ENCODE data around the gene DDN.
A peak's percentile ranks its signal among the peaks of the same experiment; 100 is the strongest.

DDN gene

GRCh38 chr12:48980389-48980952 is 18.7 kb downstream of the DDN start:
- DNase-seq = peak in 1 of 2 experiments; percentile 26

DNA sequence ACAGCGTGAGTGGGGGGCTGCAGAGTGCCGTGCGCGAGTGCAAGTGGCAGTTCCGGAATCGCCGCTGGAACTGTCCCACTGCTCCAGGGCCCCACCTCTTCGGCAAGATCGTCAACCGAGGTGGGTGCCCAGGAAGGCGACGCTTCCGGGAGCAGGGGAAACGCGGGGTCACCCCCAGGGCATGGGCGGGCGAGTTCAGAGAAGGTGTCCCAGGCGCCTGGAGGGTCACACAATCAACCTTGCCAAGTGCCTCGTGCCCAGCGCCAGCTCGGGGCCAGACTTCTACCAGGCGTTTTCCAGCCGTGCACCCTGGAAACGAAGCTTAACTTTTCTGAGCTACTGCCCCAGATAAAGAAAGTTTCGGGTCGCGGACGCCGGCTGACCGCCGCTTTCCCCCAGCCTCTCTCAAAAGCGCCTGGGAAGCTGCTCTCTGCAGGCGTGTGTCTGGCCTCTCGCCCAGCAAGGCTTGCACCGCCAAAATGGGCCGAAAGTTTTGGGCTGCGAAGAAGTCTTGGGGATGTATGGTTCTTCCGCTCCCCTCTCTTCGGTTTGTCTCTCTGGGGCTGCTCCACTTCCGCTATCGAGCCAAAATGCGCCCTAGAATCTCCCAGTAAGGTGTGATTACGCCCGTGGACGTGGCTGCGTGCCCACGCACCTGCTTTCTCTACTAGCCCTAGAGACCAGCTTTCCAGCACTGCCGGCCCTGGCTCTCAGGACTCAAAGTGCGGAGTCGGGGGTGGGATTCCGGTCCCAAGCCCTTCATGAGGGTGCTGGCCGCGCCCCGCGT is 19.4 kb downstream of the DDN start:
- DNase-seq = peak in 1 of 2 experiments; percentile 18

DNA sequence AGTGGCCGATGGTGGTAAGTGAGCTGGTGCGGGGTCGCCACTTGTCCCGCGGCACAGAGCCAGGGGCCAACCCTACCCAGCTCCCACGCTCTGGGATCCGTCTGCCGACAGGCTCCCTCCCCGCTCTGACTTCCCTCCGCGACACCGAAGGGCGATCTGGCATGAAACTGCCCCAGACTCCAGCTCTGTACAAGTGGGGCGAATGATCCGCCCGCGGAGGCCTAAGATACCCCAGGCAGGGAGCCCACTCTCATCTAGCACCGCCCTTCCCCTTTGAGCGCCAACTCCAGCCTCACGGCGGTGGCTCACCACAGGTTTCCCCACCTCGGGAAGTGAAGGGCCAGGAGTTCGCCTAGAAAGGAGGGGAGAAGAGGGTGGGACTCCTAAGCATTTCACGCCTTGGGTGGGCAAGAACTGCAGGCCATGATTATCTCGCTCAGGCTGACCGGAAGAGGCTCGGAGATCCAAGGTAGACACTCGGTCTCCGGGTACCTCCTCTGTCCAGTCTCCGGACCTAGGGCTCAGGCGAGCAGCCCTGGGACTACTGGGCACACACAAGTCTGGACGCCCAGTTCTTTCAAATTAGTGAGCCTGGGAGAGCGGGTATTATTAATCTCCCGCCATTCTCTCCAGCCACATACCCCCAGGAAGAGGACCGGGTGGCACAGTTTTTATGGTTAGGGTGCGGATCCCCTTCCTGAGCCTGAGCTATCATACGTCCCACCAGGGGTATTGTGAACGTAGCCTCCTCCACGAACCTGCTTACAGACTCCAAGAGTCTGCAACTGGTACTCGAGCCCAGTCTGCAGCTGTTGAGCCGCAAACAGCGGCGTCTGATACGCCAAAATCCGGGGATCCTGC is 20.2 kb downstream of the DDN start:
- no peak for DNase-seq

DNA sequence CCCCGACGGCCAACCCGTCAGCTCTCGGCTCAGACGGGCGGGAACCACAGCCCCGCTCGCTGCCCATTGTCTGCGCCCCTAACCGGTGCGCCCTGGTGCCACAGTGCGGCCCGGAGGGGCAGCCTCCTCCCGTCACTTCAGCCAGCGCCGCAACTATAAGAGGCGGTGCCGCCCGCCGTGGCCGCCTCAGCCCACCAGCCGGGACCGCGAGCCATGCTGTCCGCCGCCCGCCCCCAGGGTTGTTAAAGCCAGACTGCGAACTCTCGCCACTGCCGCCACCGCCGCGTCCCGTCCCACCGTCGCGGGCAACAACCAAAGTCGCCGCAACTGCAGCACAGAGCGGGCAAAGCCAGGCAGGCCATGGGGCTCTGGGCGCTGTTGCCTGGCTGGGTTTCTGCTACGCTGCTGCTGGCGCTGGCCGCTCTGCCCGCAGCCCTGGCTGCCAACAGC is 20.9 kb downstream of the DDN start, which contains the start of gene WNT1:
WNT1 (plus strand) TSS at position 32 of the 450 bp plus-strand sequence; CDS start at position 361, 329 bp downstream.
- no peak for DNase-seq

DNA sequence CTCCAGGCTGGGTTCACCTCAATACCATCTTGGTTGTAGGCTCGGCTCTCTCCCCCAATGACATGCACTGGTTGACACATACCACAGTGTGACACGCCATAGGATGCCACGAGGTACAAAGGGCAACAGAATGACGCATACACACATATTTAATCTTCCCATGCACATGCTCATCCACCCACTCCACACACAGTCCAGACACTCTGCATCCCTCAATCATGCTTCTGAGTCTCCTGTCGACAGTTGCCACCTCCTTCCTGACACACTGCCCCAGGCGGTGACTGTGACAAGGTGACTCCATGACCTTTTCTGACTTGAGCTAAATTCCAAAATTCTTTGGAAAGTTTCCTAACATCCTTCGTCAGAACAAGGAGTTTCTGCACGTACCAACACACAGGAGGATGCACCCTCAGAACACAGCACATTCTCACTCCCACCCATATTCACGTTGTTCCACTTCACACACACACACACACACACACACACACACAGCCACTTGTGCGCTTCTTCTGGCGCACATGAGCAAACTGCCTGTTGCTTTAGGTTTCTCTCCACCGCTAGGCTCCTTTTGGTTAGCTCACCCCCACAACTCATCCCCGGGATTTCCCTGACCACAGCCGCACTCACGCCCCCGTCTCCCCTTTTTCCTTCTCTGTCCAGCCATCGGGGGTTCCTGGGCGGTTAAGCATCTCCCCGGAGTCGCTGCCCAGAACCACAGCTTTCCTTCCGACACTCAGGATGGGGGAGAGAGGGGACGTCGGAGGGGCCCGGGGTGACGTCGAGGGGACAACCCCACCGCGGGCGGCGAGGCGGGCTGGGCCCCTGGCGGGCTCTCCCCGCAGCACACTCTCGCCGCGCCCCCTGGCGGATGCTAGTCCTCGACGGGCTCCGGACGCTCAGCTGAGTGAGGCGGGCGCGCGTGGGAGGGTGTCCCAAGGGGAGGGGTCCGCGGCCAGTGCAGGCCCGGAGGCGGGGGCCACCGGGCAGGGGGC is 21.6 kb downstream of the DDN start:
- DNase-seq = peak; percentile 78

DNA sequence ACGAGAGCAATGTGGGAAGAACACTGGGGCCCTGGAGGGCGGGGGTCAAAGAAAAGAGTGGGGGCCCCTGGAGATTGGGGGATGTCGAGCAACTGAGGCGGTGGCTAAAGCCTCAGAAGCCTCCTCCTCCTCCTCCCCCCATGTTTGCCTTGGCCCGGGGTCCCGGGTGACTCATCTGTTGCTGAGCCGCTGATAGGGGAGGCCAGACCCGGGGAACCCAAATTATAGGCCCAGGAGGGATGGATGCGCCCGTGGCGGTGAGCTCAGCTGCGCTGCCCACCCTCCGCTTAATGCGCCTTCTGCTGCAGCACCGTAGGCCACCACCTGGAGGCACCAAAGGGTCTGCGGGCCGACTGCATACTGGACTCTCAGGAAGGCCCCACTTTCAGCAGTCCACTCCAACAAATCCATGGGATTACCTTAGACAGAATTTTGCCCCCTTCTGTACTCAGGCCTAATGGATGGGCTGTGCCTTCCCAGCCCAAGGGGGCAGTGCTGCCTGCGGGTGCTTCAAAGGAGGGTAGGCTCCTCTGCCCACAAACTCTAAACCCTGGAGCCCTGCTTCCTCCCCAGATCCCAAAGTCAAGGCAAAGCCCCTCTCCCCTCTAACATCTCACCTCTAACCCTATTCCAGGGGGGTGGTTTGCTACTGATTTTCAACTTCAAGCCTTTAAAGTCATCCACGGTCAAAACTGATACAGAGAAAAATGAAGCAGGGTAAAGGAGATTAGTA is 25.1 kb downstream of the DDN start:
- DNase-seq = peak in 1 of 2 experiments; percentile 17

- DNase-seq = no peak
Measured at GRCh38 chr12:48973531-48973930, 25.6 kb downstream of the DDN start.

DNA sequence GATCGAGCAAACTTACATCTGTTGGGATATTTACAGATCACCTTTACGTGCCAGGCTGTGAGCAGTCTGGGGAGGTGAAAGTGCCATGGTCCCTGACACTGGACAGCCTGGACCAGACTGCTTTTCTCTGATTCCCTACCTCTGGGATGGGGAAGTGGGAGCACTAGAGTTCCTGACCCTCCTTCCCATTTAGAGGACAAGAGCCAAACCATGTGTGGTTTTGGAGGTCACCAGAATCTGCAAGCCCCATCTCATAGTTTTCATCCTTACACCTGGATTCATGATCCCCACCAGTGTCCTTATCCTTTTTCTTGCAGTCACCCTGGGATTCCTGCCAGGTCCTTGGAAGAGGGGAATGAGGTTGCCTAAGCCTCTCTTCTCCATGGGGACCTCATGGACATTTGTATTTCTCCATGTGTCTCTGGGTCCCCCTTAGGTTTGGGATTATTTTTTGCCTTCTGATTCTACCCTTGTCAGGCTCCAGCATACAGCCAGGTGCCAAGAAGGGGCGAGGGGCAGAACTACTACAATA is 26.2 kb downstream of the DDN start:
- DNase-seq = no peak

DNA sequence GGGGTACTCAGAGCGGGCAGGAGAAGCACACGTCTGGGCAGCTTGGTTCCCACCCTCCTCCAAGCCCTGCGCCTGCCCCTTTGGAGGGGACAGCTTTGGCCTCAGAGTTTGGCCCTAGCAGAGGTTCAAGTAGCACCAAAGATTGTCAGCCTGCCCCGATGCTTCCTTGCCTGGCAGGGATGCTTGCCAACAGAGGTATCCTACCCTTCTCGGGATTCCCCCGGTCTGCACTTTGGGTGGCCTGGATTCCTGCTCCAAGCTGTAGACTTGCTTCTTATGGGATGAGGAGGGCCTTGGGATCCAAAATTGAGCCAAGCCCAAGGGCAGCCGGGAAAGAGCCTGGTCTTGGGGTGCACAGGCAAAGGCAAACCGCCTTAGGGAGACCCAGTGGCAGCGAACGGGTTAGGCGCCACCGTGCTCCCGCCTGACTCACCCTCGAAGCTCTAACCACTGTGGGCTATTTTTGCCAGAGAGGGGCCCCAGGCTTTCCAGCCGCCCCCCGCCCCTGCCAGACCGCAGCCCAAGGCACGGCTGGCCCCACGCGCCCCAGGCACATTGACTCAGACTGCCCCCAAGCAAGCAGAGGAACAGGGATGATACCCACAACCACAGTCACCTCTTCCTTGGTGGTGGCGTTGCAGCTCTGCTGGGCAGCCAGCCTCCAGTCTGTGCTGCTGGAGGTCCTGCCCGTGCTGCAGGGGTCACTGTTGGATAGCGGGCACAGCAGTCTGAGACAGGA is 26.8 kb downstream of the DDN start:
- DNase-seq = no peak

DNA sequence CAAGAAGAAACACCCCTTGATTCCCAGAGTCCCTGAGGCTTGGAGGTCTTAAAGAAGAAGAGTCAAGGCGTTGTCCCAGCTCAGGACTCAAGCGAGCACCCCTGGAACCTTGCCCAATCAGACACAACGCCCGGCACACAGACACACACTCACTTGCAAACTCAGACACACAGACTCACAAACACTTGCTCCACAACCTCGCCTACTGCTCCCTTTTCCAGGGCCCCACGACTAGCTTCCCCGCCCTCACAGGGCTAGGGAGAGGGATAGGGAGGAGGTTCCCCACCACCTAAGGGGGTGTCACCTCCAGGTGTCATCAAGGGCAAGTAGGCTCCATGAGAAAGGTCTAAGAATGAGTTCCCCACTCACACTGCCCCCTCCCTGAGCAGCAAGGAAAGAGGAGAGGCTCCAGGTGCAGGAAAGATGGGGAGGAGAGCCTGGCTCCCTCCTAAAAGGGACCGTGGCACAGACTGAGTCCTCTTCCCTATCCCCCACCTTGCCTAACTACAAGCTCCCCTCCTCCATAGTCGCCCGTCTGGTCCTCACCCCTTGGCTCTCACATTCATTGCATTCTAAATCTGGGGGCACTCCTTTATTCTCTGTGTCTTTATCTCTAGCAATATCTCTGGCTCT is 28.4 kb downstream of the DDN start:
- no peak for DNase-seq

- peak in 1 of 2 experiments; percentile 47 for DNase-seq
Measured at GRCh38 chr12:48969833-48970701, 29.1 kb downstream of the DDN start.

GRCh38 chr12:48969160-48969771 is 29.9 kb downstream of the DDN start:
- no peak for DNase-seq

- DNase-seq = no peak
Measured at GRCh38 chr12:48968467-48968866, 30.7 kb downstream of the DDN start.

- no peak for DNase-seq
Measured at GRCh38 chr12:48967991-48968390, 31.2 kb downstream of the DDN start.

GRCh38 chr12:48966177-48966895 is 32.8 kb downstream of the DDN start:
- DNase-seq = no peak

- DNase-seq = no peak
Measured at GRCh38 chr12:48965298-48965838, 33.8 kb downstream of the DDN start.

DNA sequence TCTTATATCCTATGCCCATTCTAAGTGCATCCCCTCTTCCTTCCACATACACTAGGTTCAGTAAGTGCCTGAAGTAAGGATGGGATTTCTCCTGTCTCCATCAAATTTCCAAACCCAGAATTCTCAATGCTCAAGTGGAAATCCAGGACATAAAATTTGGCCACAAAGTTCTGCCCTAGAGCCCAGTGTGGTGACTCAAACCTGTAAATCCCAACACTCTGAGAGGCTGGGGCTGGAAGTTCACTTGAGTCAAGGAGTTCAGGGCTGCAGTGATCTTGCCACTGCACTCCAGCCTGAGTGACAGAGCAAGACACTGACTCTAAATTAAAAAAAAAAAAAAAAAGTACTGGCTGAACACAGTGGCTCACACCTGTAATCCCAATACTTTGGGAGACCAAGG is 37.4 kb downstream of the DDN start:
- DNase-seq = no peak

All from activated CD4-positive, alpha-beta T cell treated with anti-CD3 and anti-CD28 coated beads, Interleukin-2, amount 50 U/mL, for 4 hours (primary cell).